ENCODE measurements around the gene TMEM221. TPM values are rescaled to one million over a fixed set of nuclear protein-coding genes. Genes with fewer than 3 reads are reported as not detected.

TMEM221 gene
- total and polyA plus RNA-seq, 4 experiments from 2014 or later, result 0.09 TPM; not detected in 3

DNA sequence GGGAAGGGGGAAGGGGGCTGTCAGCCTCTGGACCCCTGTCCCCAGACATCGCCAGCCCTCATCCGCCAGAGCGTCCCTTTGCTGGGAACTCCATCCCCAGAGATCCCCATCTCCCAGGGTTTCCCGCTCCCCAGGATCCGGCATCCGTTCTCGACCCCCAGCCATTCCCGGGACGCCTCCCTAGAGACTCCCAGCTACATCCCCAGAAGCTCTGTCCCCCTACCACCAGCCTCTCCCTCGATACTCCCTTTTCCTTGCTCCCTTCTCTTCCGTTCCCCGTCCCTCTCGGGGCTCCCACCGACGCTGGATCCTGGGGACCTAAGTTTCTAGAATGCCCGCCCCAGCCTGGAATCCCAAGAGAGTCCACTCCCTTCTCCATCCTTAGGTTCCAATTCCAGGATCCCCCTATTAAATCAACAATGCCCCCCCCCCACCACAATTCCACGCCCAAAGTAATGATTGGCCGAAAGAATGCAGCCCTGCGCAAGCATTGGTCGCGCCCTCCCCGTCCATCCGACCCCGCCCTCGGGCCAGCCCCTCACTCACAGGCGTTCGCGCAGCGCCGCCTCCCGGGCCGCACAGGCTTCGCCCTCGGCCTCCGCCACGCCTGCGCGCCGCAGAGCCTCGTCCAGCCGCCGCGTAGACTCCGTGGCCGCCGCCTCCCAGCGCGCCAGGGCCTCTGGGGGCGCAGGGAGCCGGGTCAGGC, 57.6 kb downstream of the TMEM221 start:
- Histone ChIP-seq H3K36me3 (ENCODE audit: insufficient read depth, low read length) (no peaks in the 10 kb centered on the region), H3K4me1 (ENCODE audit: insufficient read depth, low read length) (peaks cover 27% of the 10 kb centered on the region), H3K27ac (ENCODE audit: low read depth, low read length) (peak overlapping the region; percentile 34), H3K27me3 (ENCODE audit: insufficient read depth, low read length) (no peaks in the 10 kb centered on the region), H3K4me3 (ENCODE audit: low read length in 2 of 2) (peak overlapping the region; percentile 29 to 63), H3K9me3 (ENCODE audit: control insufficient read depth in 1 of 2, low read length in 2 of 2) (no peaks in the 10 kb centered on the region)
- H3K4me3 Mint-ChIP-seq, result peak overlapping the region; percentile 88 to 94 (median 91)
- H3K36me3 Mint-ChIP-seq, result no peaks in the 10 kb centered on the region
- peak overlapping the region; percentile 30 to 94 (median 64) for H3K27ac Mint-ChIP-seq
- H3K4me1 Mint-ChIP-seq, result peaks cover 14 to 24% (median 19%) of the 10 kb centered on the region in 4 donors
- H3K9me3 Mint-ChIP-seq, result peaks cover 0 to 2% (median 0%) of the 10 kb centered on the region in 8 donors
- DNase-seq, result peak; percentile 83 to 86 (median 83)
- no peaks in the 10 kb centered on the region for H3K27me3 Mint-ChIP-seq
- intact Hi-C loops (cut with micrococcal nuclease), result loop anchor here (1.0 to 5.0 kb wide), 4 partner anchors 57 to 324 kb away; partner anchors contain the start of gene ANO8
- ChIA-PET POLR2A (ENCODE audit: partially characterized antibody) (interaction anchor here (0.9 to 1.8 kb wide), 6 partner anchors 15 to 315 kb away, joined by 3 to 5 read pairs (median 4); partner anchors contain the start of genes BST2, HAUS8, MVB12A and MYO9B), CTCF (ENCODE audit: partially characterized antibody) (interaction anchor here (0.7 to 8.0 kb wide), 19 partner anchors 9 to 130 kb away, joined by 3 to 65 read pairs (median 5); partner anchors contain the start of genes BST2, MRPL34, MVB12A and TMEM221)

- H3K27me3 Mint-ChIP-seq, result no peaks in the 10 kb centered on the region
- H3K27me3 ChIP-seq (ENCODE audit: insufficient read depth, low read length), result no peaks in the 10 kb centered on the region
- peaks cover 0 to 2% (median 0%) of the 10 kb centered on the region in 8 donors for H3K9me3 Mint-ChIP-seq
- H3K27ac Mint-ChIP-seq, result peak overlapping the region in 1 of 7 donors; percentile 15
- peak overlapping the region; percentile 34 for H3K27ac ChIP-seq (ENCODE audit: low read depth, low read length)
- peak overlapping the region in 1 of 2 donors; percentile 29 for H3K4me3 ChIP-seq (ENCODE audit: low read length in 2 of 2)
- no peak for DNase-seq
- H3K4me3 Mint-ChIP-seq, result peak overlapping the region; percentile 35 to 94 (median 91)
- ChIA-PET CTCF (ENCODE audit: partially characterized antibody) (interaction anchor here (0.7 to 8.0 kb wide), 24 partner anchors 9 to 217 kb away, joined by 3 to 65 read pairs (median 6); partner anchors contain the start of genes BST2, DDA1, MRPL34 and MVB12A), POLR2A (ENCODE audit: partially characterized antibody) (interaction anchor here (0.9 to 2.0 kb wide), 6 partner anchors 16 to 76 kb away, joined by 3 to 6 read pairs (median 4); partner anchors contain the start of genes ANO8 and MVB12A)
- H3K36me3 ChIP-seq (ENCODE audit: insufficient read depth, low read length), result no peaks in the 10 kb centered on the region
- peaks cover 11 to 20% (median 16%) of the 10 kb centered on the region in 4 donors for H3K4me1 Mint-ChIP-seq
- H3K36me3 Mint-ChIP-seq, result no peaks in the 10 kb centered on the region
- intact Hi-C loops (cut with micrococcal nuclease), result loop anchor here (5.0 kb wide), 1 partner anchor 323 kb away; no protein-coding TSS in a partner anchor
- H3K9me3 ChIP-seq (ENCODE audit: control insufficient read depth in 1 of 2, low read length in 2 of 2), result no peaks in the 10 kb centered on the region
- H3K4me1 ChIP-seq (ENCODE audit: insufficient read depth, low read length), result peaks cover 24% of the 10 kb centered on the region
These were observed 58.4 kb downstream of the TMEM221 start for GRCh38 chr19:17389957-17390664.

GRCh38 chr19:17389288-17389687, 59.2 kb downstream of the TMEM221 start:
- Mint-ChIP-seq H3K4me1 (peaks cover 8 to 15% (median 12%) of the 10 kb centered on the region in 4 donors), H3K27me3 (no peaks in the 10 kb centered on the region), H3K4me3 (peak overlapping the region in 3 of 8 donors; percentile 2 to 65 (median 44)), H3K9me3 (peaks cover 0 to 2% (median 0%) of the 10 kb centered on the region in 8 donors), H3K36me3 (no peaks in the 10 kb centered on the region), H3K27ac (peak overlapping the region in 1 of 7 donors; percentile 4)
- ChIA-PET POLR2A (ENCODE audit: partially characterized antibody) (interaction anchor here (0.6 to 2.0 kb wide), 6 partner anchors 17 to 125 kb away, joined by 3 to 6 read pairs (median 4); partner anchors contain the start of genes ANO8, MVB12A and USHBP1), CTCF (ENCODE audit: partially characterized antibody) (interaction anchor here (1.0 to 8.0 kb wide), 25 partner anchors 8 to 218 kb away, joined by 3 to 65 read pairs (median 6); partner anchors contain the start of genes BABAM1, DDA1, MRPL34 and MVB12A)
- no peaks in the 10 kb centered on the region for H3K36me3 ChIP-seq (ENCODE audit: insufficient read depth, low read length)
- peaks cover 19% of the 10 kb centered on the region for H3K4me1 ChIP-seq (ENCODE audit: insufficient read depth, low read length)
- no peaks in the 10 kb centered on the region for H3K27me3 ChIP-seq (ENCODE audit: insufficient read depth, low read length)
- no peak overlapping the region for H3K27ac ChIP-seq (ENCODE audit: low read depth, low read length)
- intact Hi-C loops (cut with micrococcal nuclease), result no loop called here
- no peak overlapping the region for H3K4me3 ChIP-seq (ENCODE audit: low read length in 2 of 2)
- no peak for DNase-seq
- H3K9me3 ChIP-seq (ENCODE audit: control insufficient read depth in 1 of 2, low read length in 2 of 2), result no peaks in the 10 kb centered on the region

GRCh38 chr19:17385878-17386611, 62.4 kb downstream of the TMEM221 start:
- no peaks in the 10 kb centered on the region for H3K27me3 ChIP-seq (ENCODE audit: insufficient read depth, low read length)
- H3K4me1 Mint-ChIP-seq, result peaks cover 6 to 18% (median 7%) of the 10 kb centered on the region in 4 donors

More at GRCh38 chr19:17385878-17386611, 62.4 kb downstream of the TMEM221 start:
- Mint-ChIP-seq H3K27me3 (no peaks in the 10 kb centered on the region), H3K4me3 (no peak overlapping the region), H3K36me3 (no peaks in the 10 kb centered on the region), H3K27ac (peak overlapping the region in 2 of 7 donors; percentile 23 to 42), H3K9me3 (peaks cover 0 to 1% (median 0%) of the 10 kb centered on the region in 8 donors)
- Histone ChIP-seq H3K4me1 (ENCODE audit: insufficient read depth, low read length) (peaks cover 12% of the 10 kb centered on the region), H3K36me3 (ENCODE audit: insufficient read depth, low read length) (no peaks in the 10 kb centered on the region), H3K9me3 (ENCODE audit: control insufficient read depth in 1 of 2, low read length in 2 of 2) (no peaks in the 10 kb centered on the region), H3K27ac (ENCODE audit: low read depth, low read length) (no peak overlapping the region), H3K4me3 (ENCODE audit: low read length in 2 of 2) (no peak overlapping the region)
- CTCF ChIA-PET (ENCODE audit: partially characterized antibody), result interaction anchor here (0.7 to 8.0 kb wide), 24 partner anchors 9 to 318 kb away, joined by 3 to 65 read pairs (median 5); partner anchors contain the start of genes BABAM1, BST2, MRPL34 and USHBP1
- peak; percentile 51 to 56 (median 53) for DNase-seq
- intact Hi-C loops (cut with micrococcal nuclease), result loop anchor here (1.0 kb wide), 2 partner anchors 40 to 94 kb away; no protein-coding TSS in a partner anchor
- POLR2A ChIA-PET (ENCODE audit: partially characterized antibody), result interaction anchor here (0.6 to 1.5 kb wide), 3 partner anchors 51 to 94 kb away, joined by 3 to 7 read pairs (median 3); partner anchors contain the start of genes ANO8 and MRPL34

Other genes with a start within 250 kb of the TMEM221 start
- gene USE1, start 233.3 kb downstream of the TMEM221 start, total RNA-seq, result 10 to 100 TPM; 38.1 to 42.8 TPM
- 10 to 100 TPM; 36.5 to 44.3 TPM for gene USE1, start 233.3 kb downstream of the TMEM221 start, polyA plus RNA-seq
- gene OCEL1, start 222.4 kb downstream of the TMEM221 start, total RNA-seq, result 10 to 100 TPM; 23.9 to 29.3 TPM
- gene OCEL1, start 222.4 kb downstream of the TMEM221 start, polyA plus RNA-seq, result 10 to 100 TPM; 37.8 to 38.0 TPM
- 1 to 10 TPM; 7.1 TPM for gene NR2F6, start 202.7 kb downstream of the TMEM221 start, total RNA-seq
- gene NR2F6, start 202.7 kb downstream of the TMEM221 start, polyA plus RNA-seq, result 1 to 10 TPM; 1.2 to 2.3 TPM
- gene USHBP1, start 183.9 kb downstream of the TMEM221 start, total RNA-seq, result under 1 TPM in 1 of 2 experiments, not detected in 1; 0.33 TPM
- gene USHBP1, start 183.9 kb downstream of the TMEM221 start, polyA plus RNA-seq, result under 1 TPM in 1 of 2 donors, not detected in 1; 0.10 TPM
- 100 to 1,000 TPM; 101 to 112 TPM for gene BABAM1, start 181.2 kb downstream of the TMEM221 start, total RNA-seq
- gene BABAM1, start 181.2 kb downstream of the TMEM221 start, polyA plus RNA-seq, result 100 to 1,000 TPM in 1 of 2 donors, 10 to 100 TPM in 1; 92.0 to 171 TPM
- gene ANKLE1, start 166.8 kb downstream of the TMEM221 start, total RNA-seq, result 1 to 10 TPM; 2.8 to 5.1 TPM
- gene ANKLE1, start 166.8 kb downstream of the TMEM221 start, polyA plus RNA-seq, result under 1 TPM; 0.41 to 0.80 TPM
- gene ABHD8, start 145.2 kb downstream of the TMEM221 start, total RNA-seq, result 10 to 100 TPM in 1 of 2 experiments, 1 to 10 TPM in 1; 9.3 to 10.1 TPM
- gene ABHD8, start 145.2 kb downstream of the TMEM221 start, polyA plus RNA-seq, result 1 to 10 TPM; 6.0 to 7.9 TPM
- gene MRPL34, start 142.8 kb downstream of the TMEM221 start, total RNA-seq, result 10 to 100 TPM; 69.4 to 74.1 TPM
- 100 to 1,000 TPM; 231 to 250 TPM for gene MRPL34, start 142.8 kb downstream of the TMEM221 start, polyA plus RNA-seq
- gene DDA1, start 139.1 kb downstream of the TMEM221 start, total RNA-seq, result 10 to 100 TPM; 36.4 to 42.6 TPM
- gene DDA1, start 139.1 kb downstream of the TMEM221 start, polyA plus RNA-seq, result 10 to 100 TPM; 31.6 to 42.6 TPM
- gene ANO8, start 113.8 kb downstream of the TMEM221 start, total RNA-seq, result 10 to 100 TPM; 17.7 to 21.5 TPM
- under 1 TPM in 1 of 2 donors, not detected in 1; 0.11 TPM for gene ANO8, start 113.8 kb downstream of the TMEM221 start, polyA plus RNA-seq
- gene GTPBP3, start 111.1 kb downstream of the TMEM221 start, total RNA-seq, result 10 to 100 TPM; 53.7 to 58.4 TPM
- gene GTPBP3, start 111.1 kb downstream of the TMEM221 start, polyA plus RNA-seq, result 10 to 100 TPM in 1 of 2 donors, 1 to 10 TPM in 1; 6.4 to 12.7 TPM
- under 1 TPM in 1 of 2 experiments, not detected in 1; 0.23 TPM for gene PLVAP, start 71.3 kb downstream of the TMEM221 start, total RNA-seq
- gene PLVAP, start 71.3 kb downstream of the TMEM221 start, polyA plus RNA-seq, result not detected
- gene CCDC194, start 54.5 kb downstream of the TMEM221 start, total RNA-seq, result 1 to 10 TPM; 2.5 to 3.3 TPM
- not detected for gene CCDC194, start 54.5 kb downstream of the TMEM221 start, polyA plus RNA-seq
- 10 to 100 TPM; 55.9 TPM for gene BST2, start 43.0 kb downstream of the TMEM221 start, total RNA-seq
- gene BST2, start 43.0 kb downstream of the TMEM221 start, polyA plus RNA-seq, result 100 to 1,000 TPM; 143 to 173 TPM
- gene MVB12A, start 28.6 kb downstream of the TMEM221 start, total RNA-seq, result 10 to 100 TPM; 35.4 to 38.0 TPM
- 10 to 100 TPM; 29.5 to 32.6 TPM for gene MVB12A, start 28.6 kb downstream of the TMEM221 start, polyA plus RNA-seq
- gene NXNL1, start 12.3 kb upstream of the TMEM221 start, total RNA-seq, result not detected
- gene NXNL1, start 12.3 kb upstream of the TMEM221 start, polyA plus RNA-seq, result not detected
- 10 to 100 TPM in 1 of 2 experiments, 1 to 10 TPM in 1; 9.2 to 10.1 TPM for gene SLC27A1, start 21.9 kb upstream of the TMEM221 start, total RNA-seq
- 1 to 10 TPM; 5.2 to 6.6 TPM for gene SLC27A1, start 21.9 kb upstream of the TMEM221 start, polyA plus RNA-seq
- gene PGLS, start 63.0 kb upstream of the TMEM221 start, total RNA-seq, result 10 to 100 TPM; 76.3 to 80.0 TPM
- gene PGLS, start 63.0 kb upstream of the TMEM221 start, polyA plus RNA-seq, result 10 to 100 TPM; 39.7 to 61.1 TPM
- 10 to 100 TPM; 68.3 to 74.7 TPM for gene COLGALT1, start 107.0 kb upstream of the TMEM221 start, total RNA-seq
- 10 to 100 TPM; 14.1 to 24.9 TPM for gene COLGALT1, start 107.0 kb upstream of the TMEM221 start, polyA plus RNA-seq
- under 1 TPM; 0.06 to 0.09 TPM for gene UNC13A, start 239.7 kb upstream of the TMEM221 start, total RNA-seq
- gene UNC13A, start 239.7 kb upstream of the TMEM221 start, polyA plus RNA-seq, result not detected